Measurements from ENCODE around the gene C2CD3.

GRCh38 chr11:74100231-74100630 lies 70.6 kb downstream of the C2CD3 start:
- TF ChIP-seq CTCF (conservative IDR thresholded peaks at IDR 0.05 in 1 of 2, IDR thresholded peaks at IDR 0.05 in 1 of 2; ENCODE audit: low read depth in 1 of 2, low read length in 2 of 2) (no peak), EZH2 (IDR thresholded peaks at IDR 0.05; ENCODE audit: low read length, missing control alignments) (no peak)
